ENCODE results near the gene LRP1-AS. TPM values are rescaled to one million over a fixed set of nuclear protein-coding genes. Genes with fewer than 3 reads are reported as not detected.
"Not testable (repeated sequence)": the region's sequence is repeated elsewhere in the genome, so short reads cannot be mapped to it uniquely, and the experiment has no call there.

Gene LRP1-AS
- total RNA-seq, 2 donors from 2014 or later: not detected

GRCh38 chr12:57129889-57130288 is 17.5 kb downstream of the LRP1-AS start:
- Mint-ChIP-seq H3K36me3 (ENCODE audit: low read depth) (no peaks in the 10 kb centered on the region), H3K27me3 (no peaks in the 10 kb centered on the region), H3K4me3 (peak overlapping the region; percentile 54), H3K9me3 (no peaks in the 10 kb centered on the region), H3K4me1 (no peaks in the 10 kb centered on the region), H3K27ac (peak overlapping the region; percentile 73)
- no peak for ATAC-seq (replicated peaks)

- H3K27ac Mint-ChIP-seq: peak overlapping the region; percentile 73
- H3K4me1 Mint-ChIP-seq: peaks cover 2% of the 10 kb centered on the region
- peak overlapping the region; percentile 54 for H3K4me3 Mint-ChIP-seq
- H3K27me3 Mint-ChIP-seq: no peaks in the 10 kb centered on the region
- H3K9me3 Mint-ChIP-seq: no peaks in the 10 kb centered on the region
- no peak for ATAC-seq (replicated peaks)
- H3K36me3 Mint-ChIP-seq (ENCODE audit: low read depth): no peaks in the 10 kb centered on the region
These were observed 18.0 kb downstream of the LRP1-AS start for GRCh38 chr12:57129321-57129842.

GRCh38 chr12:57128519-57129247 is 18.7 kb downstream of the LRP1-AS start:
- Mint-ChIP-seq H3K36me3 (ENCODE audit: low read depth) (no peaks in the 10 kb centered on the region), H3K9me3 (peaks cover 6% of the 10 kb centered on the region), H3K4me1 (peaks cover 6% of the 10 kb centered on the region), H3K27ac (peak overlapping the region; percentile 72), H3K4me3 (peak overlapping the region; percentile 81), H3K27me3 (no peaks in the 10 kb centered on the region)
- no peak for ATAC-seq (replicated peaks)

- H3K4me3 Mint-ChIP-seq: peak within 1 kb of the TSS; percentile 81
- H3K27me3 Mint-ChIP-seq: no peaks in the 10 kb centered on the region
- peak; percentile 82 for ATAC-seq (replicated peaks)
- H3K4me1 Mint-ChIP-seq: peaks cover 6% of the 10 kb centered on the region
- H3K9me3 Mint-ChIP-seq: peaks cover 8% of the 10 kb centered on the region
- H3K27ac Mint-ChIP-seq: peak within 1 kb of the TSS; percentile 74
- no peaks in the 10 kb centered on the region for H3K36me3 Mint-ChIP-seq (ENCODE audit: low read depth)
These were observed 19.5 kb downstream of the LRP1-AS start, which contains the start of gene LRP1 for GRCh38 chr12:57127726-57128518. TSS of gene LRP1 (plus strand) at chr12:57128483. CDS start at chr12:57128965, 482 bp downstream.

GRCh38 chr12:57127101-57127725 is 20.2 kb downstream of the LRP1-AS start:
- ATAC-seq (replicated peaks): peak; percentile 56
- peaks cover 6% of the 10 kb centered on the region for H3K4me1 Mint-ChIP-seq
- peaks cover 8% of the 10 kb centered on the region for H3K9me3 Mint-ChIP-seq
- H3K27ac Mint-ChIP-seq: peak overlapping the region; percentile 74
- H3K27me3 Mint-ChIP-seq: no peaks in the 10 kb centered on the region
- peak overlapping the region; percentile 81 for H3K4me3 Mint-ChIP-seq
- no peaks in the 10 kb centered on the region for H3K36me3 Mint-ChIP-seq (ENCODE audit: low read depth)

GRCh38 chr12:57126561-57126960 is 20.9 kb downstream of the LRP1-AS start:
- Mint-ChIP-seq H3K36me3 (ENCODE audit: low read depth) (no peaks in the 10 kb centered on the region), H3K27me3 (no peaks in the 10 kb centered on the region), H3K4me3 (peak overlapping the region; percentile 81), H3K4me1 (peaks cover 6% of the 10 kb centered on the region), H3K9me3 (peaks cover 8% of the 10 kb centered on the region), H3K27ac (peak overlapping the region; percentile 74)
- ATAC-seq (replicated peaks): no peak

GRCh38 chr12:57126061-57126460 is 21.4 kb downstream of the LRP1-AS start:
- ATAC-seq (replicated peaks): no peak
- Mint-ChIP-seq H3K27me3 (no peaks in the 10 kb centered on the region), H3K4me1 (peaks cover 6% of the 10 kb centered on the region), H3K36me3 (ENCODE audit: low read depth) (no peaks in the 10 kb centered on the region), H3K4me3 (peak overlapping the region; percentile 81), H3K27ac (no peak overlapping the region), H3K9me3 (peaks cover 8% of the 10 kb centered on the region)

GRCh38 chr12:57124261-57124877 is 23.1 kb downstream of the LRP1-AS start:
- Mint-ChIP-seq H3K4me3 (no peak overlapping the region), H3K27me3 (no peaks in the 10 kb centered on the region), H3K36me3 (ENCODE audit: low read depth) (no peaks in the 10 kb centered on the region), H3K4me1 (peaks cover 6% of the 10 kb centered on the region), H3K9me3 (peaks cover 8% of the 10 kb centered on the region), H3K27ac (no peak overlapping the region)
- peak; percentile 54 for ATAC-seq (replicated peaks)

- H3K36me3 Mint-ChIP-seq (ENCODE audit: low read depth): no peaks in the 10 kb centered on the region
- H3K27ac Mint-ChIP-seq: no peak overlapping the region
- H3K4me3 Mint-ChIP-seq: no peak overlapping the region
- no peaks in the 10 kb centered on the region for H3K27me3 Mint-ChIP-seq
- no peak for ATAC-seq (replicated peaks)
- peaks cover 8% of the 10 kb centered on the region for H3K9me3 Mint-ChIP-seq
- H3K4me1 Mint-ChIP-seq: peaks cover 11% of the 10 kb centered on the region
These were observed 23.6 kb downstream of the LRP1-AS start for GRCh38 chr12:57123813-57124212.

- ATAC-seq (replicated peaks); H3K36me3 Mint-ChIP-seq (ENCODE audit: low read depth); H3K9me3 Mint-ChIP-seq; H3K27ac Mint-ChIP-seq; H3K27me3 Mint-ChIP-seq; H3K4me3 Mint-ChIP-seq: not testable (repeated sequence)
- peaks cover 11% of the 10 kb centered on the region for H3K4me1 Mint-ChIP-seq
These were observed 26.7 kb downstream of the LRP1-AS start for GRCh38 chr12:57120718-57121117.

GRCh38 chr12:57119294-57120085 is 27.9 kb downstream of the LRP1-AS start:
- peak overlapping the region; percentile 44 for H3K27ac Mint-ChIP-seq
- no peaks in the 10 kb centered on the region for H3K27me3 Mint-ChIP-seq
- no peak overlapping the region for H3K4me3 Mint-ChIP-seq
- H3K9me3 Mint-ChIP-seq: peaks cover 8% of the 10 kb centered on the region
- H3K36me3 Mint-ChIP-seq (ENCODE audit: low read depth): no peaks in the 10 kb centered on the region
- no peak for ATAC-seq (replicated peaks)
- H3K4me1 Mint-ChIP-seq: peaks cover 11% of the 10 kb centered on the region

GRCh38 chr12:57118711-57119271 is 28.6 kb downstream of the LRP1-AS start:
- Mint-ChIP-seq H3K9me3 (peaks cover 2% of the 10 kb centered on the region), H3K36me3 (ENCODE audit: low read depth) (no peaks in the 10 kb centered on the region), H3K27me3 (no peaks in the 10 kb centered on the region), H3K4me1 (peaks cover 5% of the 10 kb centered on the region), H3K4me3 (no peak overlapping the region), H3K27ac (peak overlapping the region; percentile 44)
- ATAC-seq (replicated peaks): peak; percentile 85

GRCh38 chr12:57116580-57117281 is 30.7 kb downstream of the LRP1-AS start:
- H3K36me3 Mint-ChIP-seq (ENCODE audit: low read depth): peaks cover 2% of the 10 kb centered on the region
- H3K27me3 Mint-ChIP-seq: no peaks in the 10 kb centered on the region
- H3K4me3 Mint-ChIP-seq: no peak overlapping the region
- no peaks in the 10 kb centered on the region for H3K9me3 Mint-ChIP-seq
- ATAC-seq (replicated peaks): no peak
- peaks cover 12% of the 10 kb centered on the region for H3K4me1 Mint-ChIP-seq
- no peak overlapping the region for H3K27ac Mint-ChIP-seq

All from activated T-helper 17 cell treated with anti-CD3 and anti-CD28 coated beads, Interleukin-2, amount 50 U/mL, for 72 hours (primary cell).